AG10803 (cell line): ENCODE results near the gene PHLDB3.
A peak's percentile ranks its signal among the peaks of the same experiment; 100 is the strongest.

Experiments
- DNase-seq: peaks from one replicate; pipeline ENCODE4 v3.0.0; 2010; ENCODE audit warnings: low read depth
- H3K4me3 ChIP-seq: 2 replicates; pipeline ENCODE4 v1.5.1; 2011; ENCODE audit warnings: mild to moderate bottlenecking, low read length, control low read depth
- TF ChIP-seq, protein P1 (sequence below): conservative IDR thresholded peaks from 2 replicates; pipeline ENCODE4 v1.5.1; 2011; ENCODE audit warnings: mild to moderate bottlenecking, low read length, control low read depth, inconsistent platforms

Gene PHLDB3

GRCh38 chr19:43462785-43463380 is 41.7 kb downstream of the PHLDB3 start:
- peak overlapping the region; percentile 85 for H3K4me3 ChIP-seq
- TF ChIP-seq, protein P1, sequence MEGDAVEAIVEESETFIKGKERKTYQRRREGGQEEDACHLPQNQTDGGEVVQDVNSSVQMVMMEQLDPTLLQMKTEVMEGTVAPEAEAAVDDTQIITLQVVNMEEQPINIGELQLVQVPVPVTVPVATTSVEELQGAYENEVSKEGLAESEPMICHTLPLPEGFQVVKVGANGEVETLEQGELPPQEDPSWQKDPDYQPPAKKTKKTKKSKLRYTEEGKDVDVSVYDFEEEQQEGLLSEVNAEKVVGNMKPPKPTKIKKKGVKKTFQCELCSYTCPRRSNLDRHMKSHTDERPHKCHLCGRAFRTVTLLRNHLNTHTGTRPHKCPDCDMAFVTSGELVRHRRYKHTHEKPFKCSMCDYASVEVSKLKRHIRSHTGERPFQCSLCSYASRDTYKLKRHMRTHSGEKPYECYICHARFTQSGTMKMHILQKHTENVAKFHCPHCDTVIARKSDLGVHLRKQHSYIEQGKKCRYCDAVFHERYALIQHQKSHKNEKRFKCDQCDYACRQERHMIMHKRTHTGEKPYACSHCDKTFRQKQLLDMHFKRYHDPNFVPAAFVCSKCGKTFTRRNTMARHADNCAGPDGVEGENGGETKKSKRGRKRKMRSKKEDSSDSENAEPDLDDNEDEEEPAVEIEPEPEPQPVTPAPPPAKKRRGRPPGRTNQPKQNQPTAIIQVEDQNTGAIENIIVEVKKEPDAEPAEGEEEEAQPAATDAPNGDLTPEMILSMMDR = no peak
- no peak for DNase-seq

DNA sequence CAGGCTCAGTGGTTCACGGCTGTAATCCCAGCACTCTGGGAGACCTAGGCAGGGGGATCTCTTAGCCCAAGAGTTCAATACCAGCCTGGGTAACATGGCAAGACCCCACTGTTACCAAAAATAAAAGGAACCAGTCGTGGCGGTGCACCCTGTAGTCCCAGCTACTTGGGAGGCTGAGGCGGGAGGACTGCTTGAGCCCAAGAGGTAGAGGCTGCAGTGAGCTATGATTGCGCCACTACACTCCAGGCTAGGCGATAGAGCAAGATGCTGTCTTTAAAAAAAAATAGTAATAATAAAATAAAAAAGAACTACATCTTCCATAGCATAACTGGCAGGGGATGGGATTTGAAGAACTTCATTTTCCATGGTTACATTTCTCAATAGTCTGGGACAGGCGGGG is 42.2 kb downstream of the PHLDB3 start:
- no peak overlapping the region for H3K4me3 ChIP-seq
- TF ChIP-seq, protein P1 = no peak
- no peak for DNase-seq

DNA sequence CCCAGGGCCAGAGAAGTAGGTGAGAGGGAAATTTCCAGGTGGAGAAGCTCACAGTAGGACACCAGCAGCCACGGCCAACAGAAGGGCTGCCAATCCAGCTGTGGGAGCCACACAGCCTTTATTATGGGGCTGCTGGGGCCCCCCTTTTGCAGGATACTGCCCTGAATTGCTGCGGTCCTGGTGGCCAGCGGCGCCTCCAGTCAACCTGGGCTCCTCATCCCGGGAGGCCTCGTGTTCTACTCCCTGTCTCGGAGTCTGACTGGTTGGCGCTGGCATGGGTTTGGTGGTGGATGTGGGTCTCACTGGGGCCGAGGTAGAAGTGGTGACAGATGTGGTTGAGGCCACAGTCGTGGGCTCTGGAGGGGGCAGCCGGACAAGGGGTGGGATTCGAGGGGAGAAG is 43.2 kb downstream of the PHLDB3 start:
- TF ChIP-seq, protein P1 = no peak
- DNase-seq = no peak

DNA sequence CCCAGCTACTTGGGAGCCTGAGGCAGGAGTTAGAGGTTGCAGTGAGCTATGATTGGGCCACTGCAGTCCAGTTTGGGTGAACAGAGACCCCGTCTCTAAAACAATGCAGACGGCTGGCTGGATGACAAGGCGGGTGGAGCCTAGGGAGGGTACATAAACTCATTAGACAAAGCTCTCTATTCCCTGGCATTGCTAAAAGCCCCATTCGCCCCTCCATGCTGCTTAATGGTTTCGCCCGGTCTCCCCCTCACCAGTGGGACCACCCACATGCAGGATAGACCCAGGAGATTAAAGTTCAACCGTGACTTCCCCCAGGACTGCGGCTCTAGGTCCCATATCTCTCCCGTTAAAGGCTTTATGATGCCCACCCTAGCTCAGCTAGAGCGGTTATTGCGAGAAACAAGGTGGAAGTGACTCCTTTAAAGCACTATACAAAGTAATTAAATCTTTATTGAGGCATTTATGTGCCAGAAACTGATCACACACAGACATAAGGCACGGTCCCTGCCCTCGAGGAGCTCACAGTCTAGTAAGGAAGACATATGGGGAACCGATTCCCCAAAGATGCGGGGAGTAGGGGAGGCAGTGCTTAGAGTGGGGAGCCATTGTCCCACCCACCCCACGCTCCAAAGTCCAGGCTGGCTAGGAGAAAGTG is 44.1 kb downstream of the PHLDB3 start:
- TF ChIP-seq, protein P1 = no peak
- DNase-seq = no peak
- no peak overlapping the region for H3K4me3 ChIP-seq

More for the DNA sequence above, 43.2 kb downstream of the PHLDB3 start:
- no peak overlapping the region for H3K4me3 ChIP-seq

DNA sequence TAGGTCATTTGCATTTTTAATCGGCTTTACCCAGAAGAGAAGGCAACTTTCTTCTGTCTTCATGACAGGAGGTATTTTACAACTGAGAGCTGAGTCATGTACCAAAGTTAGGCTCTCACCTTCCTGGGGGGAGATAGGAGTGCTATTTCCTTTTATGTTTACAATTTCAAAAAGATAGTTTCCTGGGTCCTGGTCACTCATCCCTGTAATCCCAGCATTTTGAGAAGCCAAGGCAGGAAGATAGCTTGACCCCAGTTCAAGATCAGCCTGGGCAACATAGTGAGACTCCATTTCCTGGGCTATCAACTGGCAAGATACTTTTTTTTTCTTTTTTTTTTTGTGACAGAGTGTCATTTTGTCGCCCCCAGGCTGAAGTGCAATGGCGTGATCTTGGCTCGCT is 46.7 kb downstream of the PHLDB3 start:
- TF ChIP-seq, protein P1 = no peak
- no peak overlapping the region for H3K4me3 ChIP-seq
- DNase-seq = no peak

- no peak overlapping the region for H3K4me3 ChIP-seq
- TF ChIP-seq, protein P1 = no peak
- DNase-seq = no peak
Observed at GRCh38 chr19:43455321-43456113, 49.0 kb downstream of the PHLDB3 start.

GRCh38 chr19:43454031-43454430 is 50.5 kb downstream of the PHLDB3 start:
- H3K4me3 ChIP-seq = no peak overlapping the region
- TF ChIP-seq, protein P1 = no peak
- DNase-seq = no peak
